DLD1 (cell line): ENCODE measurements around the gene SARS1.

Experiments
- in situ Hi-C: cut with HindIII; loops from 2 replicates; pipeline ENCODE4 v1.10.0; 2017; ENCODE audit warnings: low sequenced_read_pairs

The SARS1 gene

DNA sequence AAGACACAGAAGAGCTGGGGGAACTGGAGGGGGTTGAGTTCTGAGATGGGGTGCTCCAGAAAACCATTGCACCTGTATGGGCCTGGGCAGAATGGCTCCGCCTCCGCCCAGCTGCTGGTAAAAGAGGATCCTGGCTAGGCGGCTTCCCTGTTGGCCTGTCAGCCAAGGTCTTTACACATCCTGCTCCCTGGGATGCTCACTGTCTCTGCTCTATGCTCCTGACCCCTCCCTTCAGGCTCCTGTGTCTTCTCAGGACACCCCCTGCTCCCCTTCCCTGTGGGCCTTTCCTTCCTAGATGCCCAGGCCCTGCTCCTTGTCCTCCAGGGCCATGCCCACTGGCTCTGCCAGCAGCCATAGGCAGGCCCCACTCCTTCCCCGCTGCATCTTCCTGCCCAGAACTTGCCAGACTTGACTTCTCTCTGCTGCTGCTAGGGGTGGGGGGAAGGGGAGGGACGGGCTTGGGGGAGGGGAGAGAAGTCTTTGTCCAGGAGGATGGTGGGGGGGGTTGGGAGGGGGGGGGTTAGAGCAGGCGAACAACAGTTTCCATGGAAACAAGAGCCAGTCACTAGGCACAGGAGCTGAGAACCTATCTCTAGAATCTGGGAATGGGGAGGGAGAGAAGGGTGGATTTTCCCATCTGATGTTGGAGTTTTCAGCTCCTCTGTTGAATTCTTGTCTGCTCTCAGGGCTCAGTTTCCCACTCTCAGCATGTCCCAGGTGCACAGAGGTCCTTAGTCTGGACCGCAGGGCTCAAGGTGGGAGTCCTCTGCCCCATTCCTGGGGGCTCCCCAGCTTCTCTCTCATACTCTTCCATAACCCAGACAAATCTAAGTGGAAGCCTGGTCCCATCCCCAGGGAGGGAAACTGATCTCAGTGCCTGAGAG lies 46.2 kb downstream of the SARS1 start:
- in situ Hi-C loops, result no loop called here

DNA sequence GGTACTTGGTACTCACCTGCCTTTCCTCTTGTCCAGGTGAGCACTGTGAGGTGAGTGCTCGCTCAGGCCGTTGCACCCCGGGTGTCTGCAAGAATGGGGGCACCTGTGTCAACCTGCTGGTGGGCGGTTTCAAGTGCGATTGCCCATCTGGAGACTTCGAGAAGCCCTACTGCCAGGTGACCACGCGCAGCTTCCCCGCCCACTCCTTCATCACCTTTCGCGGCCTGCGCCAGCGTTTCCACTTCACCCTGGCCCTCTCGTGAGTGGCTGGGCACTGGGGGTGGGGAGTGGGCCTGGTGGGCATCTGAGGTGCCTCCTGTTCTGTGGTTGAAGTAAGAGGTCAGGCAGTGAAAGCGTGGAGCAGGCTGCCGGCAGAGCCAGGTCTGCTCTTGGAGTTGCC lies 47.3 kb downstream of the SARS1 start:
- in situ Hi-C loops, result no loop called here

DNA sequence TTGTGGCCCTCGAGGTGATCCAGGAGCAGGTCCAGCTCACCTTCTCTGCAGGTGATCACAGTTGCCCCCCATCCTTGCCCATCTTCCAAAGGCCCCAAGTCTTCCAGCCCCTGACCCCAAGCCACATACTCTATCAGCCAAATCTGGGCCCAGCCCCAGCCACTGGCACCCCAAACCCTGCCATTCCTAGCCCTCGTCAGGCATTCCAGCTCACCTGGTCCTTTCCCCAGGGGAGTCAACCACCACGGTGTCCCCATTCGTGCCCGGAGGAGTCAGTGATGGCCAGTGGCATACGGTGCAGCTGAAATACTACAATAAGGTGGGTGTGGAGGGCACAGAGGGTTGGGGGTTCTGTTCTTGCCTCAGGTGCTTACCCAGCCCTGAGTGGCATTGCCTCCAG lies 47.9 kb downstream of the SARS1 start:
- in situ Hi-C loops, result no loop called here

- in situ Hi-C loops, result no loop called here
These were observed 48.7 kb downstream of the SARS1 start for GRCh38 chr1:109262231-109263055.

GRCh38 chr1:109263234-109263596 lies 49.5 kb downstream of the SARS1 start:
- in situ Hi-C loops, result no loop called here

GRCh38 chr1:109263597-109264378 lies 50.1 kb downstream of the SARS1 start:
- in situ Hi-C loops, result no loop called here

- in situ Hi-C loops, result no loop called here
These were observed 50.6 kb downstream of the SARS1 start for GRCh38 chr1:109264379-109264755.

DNA sequence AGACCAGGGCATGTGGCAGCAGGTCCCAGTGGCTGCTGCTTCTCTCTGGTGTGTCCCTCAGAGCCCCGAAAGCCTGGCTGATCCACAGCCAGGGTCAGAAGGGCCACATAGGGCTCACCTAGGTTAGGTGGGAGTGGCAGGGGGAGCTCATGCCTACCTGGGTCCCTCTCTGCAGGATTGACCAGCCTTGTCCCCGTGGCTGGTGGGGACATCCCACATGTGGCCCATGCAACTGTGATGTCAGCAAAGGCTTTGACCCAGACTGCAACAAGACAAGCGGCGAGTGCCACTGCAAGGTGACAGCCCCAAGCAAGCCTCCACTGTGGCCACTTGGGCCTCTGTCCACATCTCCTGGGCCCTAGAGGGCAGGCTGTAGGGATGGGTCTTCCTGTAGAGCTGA lies 51.3 kb downstream of the SARS1 start:
- in situ Hi-C loops, result no loop called here

- in situ Hi-C loops, result no loop called here
These were observed 52.1 kb downstream of the SARS1 start for GRCh38 chr1:109265741-109266330.

- in situ Hi-C loops, result no loop called here
These were observed 53.2 kb downstream of the SARS1 start for GRCh38 chr1:109266965-109267364.

DNA sequence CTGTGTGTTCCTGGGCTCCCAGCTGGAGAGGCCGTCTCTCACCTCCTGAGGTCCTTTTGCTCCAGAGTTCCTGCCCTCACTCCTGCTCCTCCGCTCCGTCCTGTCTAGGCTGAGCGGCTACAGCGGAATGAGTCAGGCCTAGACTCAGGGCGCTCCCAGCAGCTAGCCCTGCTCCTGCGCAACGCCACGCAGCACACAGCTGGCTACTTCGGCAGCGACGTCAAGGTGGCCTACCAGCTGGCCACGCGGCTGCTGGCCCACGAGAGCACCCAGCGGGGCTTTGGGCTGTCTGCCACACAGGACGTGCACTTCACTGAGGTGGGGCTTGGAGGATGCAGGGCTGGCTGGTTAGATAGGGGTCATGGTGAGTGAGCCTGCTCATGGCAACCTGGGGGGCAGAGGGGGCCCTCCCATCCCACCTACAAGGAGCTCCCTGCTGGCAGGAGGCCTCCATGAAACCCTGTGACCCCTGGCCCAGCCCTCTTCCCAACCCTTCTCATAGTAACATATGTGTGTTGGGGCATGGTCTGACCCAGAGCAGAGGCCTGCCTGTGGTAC lies 54.1 kb downstream of the SARS1 start:
- in situ Hi-C loops, result no loop called here

- in situ Hi-C loops, result no loop called here
These were observed 54.9 kb downstream of the SARS1 start for GRCh38 chr1:109268431-109269211.

DNA sequence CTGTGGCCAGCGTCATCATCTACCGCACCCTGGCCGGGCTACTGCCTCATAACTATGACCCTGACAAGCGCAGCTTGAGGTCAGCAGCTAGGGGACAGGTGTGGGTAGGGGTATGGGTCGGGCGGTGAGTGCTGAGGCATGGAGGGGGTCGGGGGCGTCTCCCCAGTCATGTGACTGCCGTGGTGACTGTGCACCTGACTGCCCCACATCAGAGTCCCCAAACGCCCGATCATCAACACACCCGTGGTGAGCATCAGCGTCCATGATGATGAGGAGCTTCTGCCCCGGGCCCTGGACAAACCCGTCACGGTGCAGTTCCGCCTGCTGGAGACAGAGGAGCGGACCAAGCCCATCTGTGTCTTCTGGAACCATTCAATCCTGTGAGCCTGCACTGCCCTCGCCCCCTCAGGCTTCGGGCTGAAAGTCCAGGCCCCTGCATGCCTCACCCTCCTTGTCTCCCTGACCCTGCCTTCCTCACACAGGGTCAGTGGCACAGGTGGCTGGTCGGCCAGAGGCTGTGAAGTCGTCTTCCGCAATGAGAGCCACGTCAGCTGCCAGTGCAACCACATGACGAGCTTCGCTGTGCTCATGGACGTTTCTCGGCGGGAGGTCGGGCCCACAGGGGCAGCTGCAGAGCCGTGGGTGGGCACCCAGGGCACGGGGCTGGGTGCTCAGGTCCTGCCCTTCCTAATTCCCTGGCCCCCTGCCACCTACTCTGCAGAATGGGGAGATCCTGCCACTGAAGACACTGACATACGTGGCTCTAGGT lies 55.7 kb downstream of the SARS1 start:
- in situ Hi-C loops, result no loop called here

GRCh38 chr1:109269981-109270622 lies 56.4 kb downstream of the SARS1 start:
- in situ Hi-C loops, result loop anchor here (10.0 kb wide), 1 partner anchor 135 kb away; no protein-coding TSS in a partner anchor

GRCh38 chr1:109270623-109271317 lies 57.1 kb downstream of the SARS1 start:
- in situ Hi-C loops, result loop anchor here (10.0 kb wide), 1 partner anchor 134 kb away; no protein-coding TSS in a partner anchor

- in situ Hi-C loops, result loop anchor here (10.0 kb wide), 1 partner anchor 133 kb away; no protein-coding TSS in a partner anchor
These were observed 57.7 kb downstream of the SARS1 start for GRCh38 chr1:109271458-109271857.

DNA sequence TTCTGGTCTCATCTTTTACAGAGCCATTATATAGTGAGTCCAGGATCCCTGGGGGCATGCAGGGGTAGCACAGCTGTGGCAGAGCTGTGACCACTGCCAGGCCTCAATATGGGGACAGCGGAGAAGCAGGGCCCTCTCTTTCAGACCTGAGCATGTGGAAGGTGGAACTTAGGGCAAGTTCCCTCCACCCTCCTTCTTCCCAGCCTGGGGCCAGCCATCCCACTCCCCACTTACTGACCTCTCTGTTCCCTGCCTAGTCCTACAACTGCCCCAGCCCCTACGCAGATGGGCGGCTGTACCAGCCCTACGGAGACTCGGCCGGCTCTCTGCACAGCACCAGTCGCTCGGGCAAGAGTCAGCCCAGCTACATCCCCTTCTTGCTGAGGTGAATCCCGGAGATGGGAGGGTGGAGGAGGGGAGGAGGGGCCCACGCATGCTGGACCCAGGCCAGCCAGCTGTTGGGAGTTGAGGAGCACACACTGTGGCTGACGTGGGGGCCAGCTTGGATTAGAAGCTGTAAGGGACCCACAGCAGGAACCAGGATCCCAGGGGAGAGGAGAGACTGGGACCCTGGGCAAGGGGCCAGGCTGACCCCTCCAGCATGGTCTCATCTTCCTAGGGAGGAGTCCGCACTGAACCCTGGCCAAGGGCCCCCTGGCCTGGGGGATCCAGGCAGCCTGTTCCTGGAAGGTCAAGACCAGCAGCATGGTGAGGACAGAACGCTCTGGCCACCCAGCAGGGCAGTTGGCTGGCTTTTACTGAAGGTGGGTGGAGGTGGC lies 58.5 kb downstream of the SARS1 start:
- in situ Hi-C loops, result loop anchor here (10.0 kb wide), 1 partner anchor 133 kb away; no protein-coding TSS in a partner anchor
